Stimulated activated CD8-positive, alpha-beta memory T cell treated with anti-CD3 and anti-CD28 coated beads, Interleukin-4, amount 100 ng/mL, for 24 hours (primary cell): ENCODE results near the gene C10orf90.

ENCODE experiments used
- DNase-seq: peaks from one replicate; pipeline ENCODE4 v3.0.0-alpha.2; 2020; ENCODE audit warnings: low read depth

C10orf90 gene

DNA sequence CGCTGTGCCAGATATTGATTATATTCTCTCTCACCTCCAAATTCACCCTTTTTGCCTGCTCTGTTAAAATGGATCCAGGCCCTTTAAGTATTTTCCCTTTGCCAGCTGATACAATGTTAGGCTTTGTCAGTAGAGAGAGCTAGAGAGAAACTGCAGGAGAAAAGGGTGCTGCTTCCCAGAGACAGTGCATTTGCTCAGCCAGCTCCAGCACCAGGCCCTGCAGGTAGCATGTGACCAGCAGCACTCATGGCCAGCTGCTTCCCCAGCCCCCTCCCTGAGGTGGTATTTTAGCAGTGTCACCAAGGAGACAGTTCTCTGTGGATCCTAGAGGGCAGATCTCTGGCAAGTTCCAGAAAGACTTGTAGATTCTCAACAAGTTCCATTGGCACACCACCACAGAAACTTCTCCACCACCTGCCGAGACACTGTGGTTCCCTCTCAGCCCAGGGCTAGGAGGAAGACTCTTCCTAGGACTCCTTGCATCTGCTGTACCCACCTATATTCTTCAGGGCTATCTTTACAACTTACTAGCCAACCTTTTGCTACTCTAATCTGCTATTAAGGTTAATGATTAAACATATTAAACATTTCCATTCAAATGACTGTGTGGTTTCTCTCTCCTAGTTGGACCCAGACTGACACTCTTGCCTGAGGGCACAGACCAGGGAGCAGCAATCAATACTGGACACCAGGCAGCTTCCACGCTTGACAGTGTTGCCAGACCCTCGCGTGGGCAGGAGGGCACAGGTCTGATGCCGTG, 246.6 kb downstream of the C10orf90 start:
- no peak for DNase-seq

GRCh38 chr10:126422567-126422966, 247.9 kb downstream of the C10orf90 start:
- DNase-seq = no peak

GRCh38 chr10:126421756-126422256, 248.7 kb downstream of the C10orf90 start:
- DNase-seq = no peak

- no peak for DNase-seq
Measured at GRCh38 chr10:126420567-126421300, 249.8 kb downstream of the C10orf90 start.

DNA sequence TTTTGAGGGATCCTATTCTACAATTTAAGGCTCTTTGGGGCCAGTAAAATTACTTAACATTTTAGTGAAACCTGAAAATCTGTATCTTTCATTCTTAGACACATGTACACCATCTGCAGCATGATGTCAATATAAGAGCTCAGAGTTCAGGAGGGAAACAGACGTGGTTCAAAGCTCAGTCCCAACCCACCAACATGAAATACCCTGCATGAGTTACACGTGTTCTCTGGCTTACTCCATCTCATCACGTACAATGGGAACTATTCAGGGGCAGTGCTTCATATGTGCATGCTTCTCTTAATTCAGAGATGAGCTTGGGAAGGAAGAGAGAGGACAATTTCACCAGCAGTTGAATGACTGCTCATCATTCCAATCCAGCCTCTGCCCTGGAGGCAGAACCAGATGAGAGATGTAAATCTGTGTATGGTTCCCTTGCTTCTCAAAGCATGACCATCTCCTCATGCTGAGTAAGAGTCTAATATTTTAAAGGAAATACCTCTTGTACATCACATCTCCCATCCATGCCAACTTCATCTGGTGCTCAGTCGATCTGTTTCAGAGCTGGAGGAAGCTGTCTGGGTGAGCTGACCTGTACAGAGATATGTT, 253.2 kb downstream of the C10orf90 start:
- DNase-seq = no peak

- no peak for DNase-seq
Measured at GRCh38 chr10:126409821-126410220, 260.7 kb downstream of the C10orf90 start.

GRCh38 chr10:126408953-126409641, 261.4 kb downstream of the C10orf90 start:
- DNase-seq = no peak

GRCh38 chr10:126407831-126408230, 262.7 kb downstream of the C10orf90 start:
- no peak for DNase-seq

DNA sequence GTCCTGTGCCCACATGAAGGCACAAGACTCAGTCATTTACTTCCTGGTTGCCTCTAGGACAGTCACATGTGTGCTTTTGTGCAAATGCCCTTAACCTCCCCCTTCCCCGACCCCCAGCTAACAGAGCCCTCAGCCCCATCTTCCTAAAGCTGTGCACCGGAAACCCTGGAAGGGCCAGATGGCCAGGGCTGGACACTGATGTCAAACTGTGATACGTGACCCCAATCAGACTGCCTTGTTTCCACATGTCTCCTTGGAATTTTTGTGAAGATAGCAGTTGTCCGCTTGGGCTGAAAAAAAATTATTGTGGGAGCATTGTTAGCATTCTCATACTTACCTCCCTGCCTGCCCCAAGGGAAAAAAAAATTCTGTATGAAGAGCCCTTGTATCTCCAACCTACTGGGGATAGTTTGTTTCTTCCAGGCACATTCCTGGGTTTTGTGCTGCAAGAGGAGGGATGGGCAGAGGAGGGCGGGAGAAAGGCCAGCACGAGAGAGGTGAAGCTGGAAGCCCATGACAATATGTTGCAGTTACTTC, 265.2 kb downstream of the C10orf90 start:
- DNase-seq = no peak

DNA sequence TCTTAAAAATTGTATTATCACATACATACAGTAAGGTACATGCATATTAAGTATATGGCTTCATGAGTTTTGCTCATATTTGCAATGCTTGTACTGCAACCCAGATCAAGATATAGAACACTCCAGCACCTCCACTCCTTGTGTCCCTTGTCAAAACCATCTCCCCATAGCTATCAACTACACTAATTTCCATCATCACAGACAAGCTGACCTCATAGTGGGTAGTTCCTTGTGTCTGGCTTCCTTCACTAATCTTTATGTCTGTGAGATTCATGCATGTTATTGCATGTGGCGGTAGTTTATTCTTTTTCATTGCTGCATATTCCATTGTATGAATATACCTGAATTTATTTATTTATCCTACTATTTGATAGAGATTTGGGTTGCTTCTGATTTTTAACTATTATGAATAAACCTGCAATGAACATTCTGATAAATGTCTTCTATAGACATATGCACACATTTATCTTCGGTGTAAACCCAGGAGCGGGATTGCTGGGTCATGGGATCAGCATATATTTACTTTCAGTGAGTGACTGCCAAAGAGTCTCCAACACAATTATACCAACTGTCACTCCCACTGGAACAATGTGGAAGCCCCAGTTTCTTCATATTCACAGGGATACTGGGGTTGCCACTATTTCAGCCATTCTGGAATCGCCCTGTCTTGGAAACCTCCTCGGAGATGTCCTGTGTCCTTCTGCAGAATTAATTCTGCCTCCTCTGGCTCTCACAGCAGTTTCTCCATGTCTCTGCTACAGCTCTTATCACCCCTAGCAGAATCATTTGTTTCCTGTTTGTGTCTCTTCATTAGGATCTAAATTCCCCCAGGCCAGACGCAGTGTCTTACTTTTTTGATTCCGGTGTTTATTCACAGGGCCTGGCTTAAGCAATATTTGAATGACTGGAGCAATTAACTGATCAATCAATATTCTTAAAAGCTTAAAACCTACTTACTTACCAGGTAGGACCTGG, 267.5 kb downstream of the C10orf90 start:
- no peak for DNase-seq

DNA sequence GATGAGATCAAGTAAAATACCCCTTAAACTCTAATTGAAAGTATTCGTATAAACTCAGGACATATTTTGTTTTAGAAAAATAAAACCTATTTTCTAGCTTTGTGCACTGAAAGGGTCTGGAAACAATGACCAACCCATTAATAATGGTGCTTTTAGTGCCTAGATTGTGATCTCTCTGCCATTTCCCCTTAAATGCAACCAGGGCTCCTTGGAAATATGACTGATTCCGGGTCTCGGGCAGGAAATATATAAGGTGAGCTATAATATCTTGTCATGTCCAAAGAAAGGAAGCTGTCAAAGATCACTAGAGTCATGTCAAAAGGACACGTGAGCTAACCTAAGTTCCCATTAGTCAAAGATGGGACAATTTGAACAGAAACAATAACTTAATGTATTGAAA, 269.9 kb downstream of the C10orf90 start:
- no peak for DNase-seq

- DNase-seq = no peak
Measured at GRCh38 chr10:126398924-126399323, 271.6 kb downstream of the C10orf90 start.

DNA sequence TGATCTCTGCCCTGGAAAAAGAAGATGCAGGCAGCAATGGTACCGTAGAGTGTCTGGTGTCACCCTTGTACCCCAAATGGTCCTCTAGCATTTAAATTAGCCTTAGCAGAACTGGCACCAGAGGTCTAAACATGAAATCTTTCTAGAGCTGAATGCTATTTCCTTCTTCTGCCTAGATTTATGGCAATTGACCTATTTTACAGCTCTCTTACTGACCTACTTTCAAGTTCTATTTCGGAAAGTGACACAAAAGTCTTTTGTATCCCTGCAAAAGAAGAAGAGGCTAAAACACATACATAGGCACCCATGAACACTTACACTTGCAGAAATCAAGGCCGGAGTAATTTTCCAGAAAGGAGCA, 272.1 kb downstream of the C10orf90 start:
- DNase-seq = no peak

- no peak for DNase-seq
Measured at GRCh38 chr10:126397640-126398382, 272.7 kb downstream of the C10orf90 start.

DNA sequence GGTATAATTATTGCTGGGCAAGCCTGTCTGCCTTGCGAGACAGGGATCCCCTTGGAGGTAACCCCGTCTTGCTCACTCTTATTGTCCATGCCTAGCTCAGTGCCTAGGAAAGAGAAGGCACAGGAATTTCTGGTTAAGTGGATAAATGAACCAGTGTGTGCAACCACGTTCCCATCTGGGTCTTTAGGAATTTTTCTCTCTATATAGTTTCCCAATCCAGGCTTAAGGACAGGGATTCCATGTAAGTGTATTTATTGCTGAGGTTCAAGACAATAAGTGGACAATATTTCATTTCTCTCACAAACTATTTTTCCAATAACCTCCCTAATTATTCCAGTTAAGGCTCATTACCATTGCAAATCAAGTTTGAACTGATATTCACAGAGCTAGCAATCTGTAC, 273.3 kb downstream of the C10orf90 start:
- no peak for DNase-seq

GRCh38 chr10:126394948-126395347, 275.5 kb downstream of the C10orf90 start:
- DNase-seq = no peak

DNA sequence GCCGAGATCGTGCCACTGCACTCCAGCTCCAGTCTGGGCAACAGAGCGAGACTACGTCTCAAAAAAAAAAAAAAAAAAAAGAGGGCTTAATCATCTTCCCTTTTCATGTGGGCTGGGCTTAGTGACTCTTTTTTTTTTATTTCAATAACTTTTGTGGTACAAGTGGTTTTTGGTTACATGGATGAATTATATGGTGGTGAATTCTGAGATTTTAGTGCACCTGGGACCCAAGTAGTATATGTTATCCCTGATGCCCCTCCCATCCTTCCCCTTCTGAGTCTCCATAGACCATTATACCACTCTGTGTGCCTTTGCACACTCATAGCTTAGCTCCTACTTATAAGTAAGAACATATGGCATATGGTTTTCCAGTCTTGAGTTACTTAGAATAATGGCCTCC, 277.4 kb downstream of the C10orf90 start:
- DNase-seq = no peak

DNA sequence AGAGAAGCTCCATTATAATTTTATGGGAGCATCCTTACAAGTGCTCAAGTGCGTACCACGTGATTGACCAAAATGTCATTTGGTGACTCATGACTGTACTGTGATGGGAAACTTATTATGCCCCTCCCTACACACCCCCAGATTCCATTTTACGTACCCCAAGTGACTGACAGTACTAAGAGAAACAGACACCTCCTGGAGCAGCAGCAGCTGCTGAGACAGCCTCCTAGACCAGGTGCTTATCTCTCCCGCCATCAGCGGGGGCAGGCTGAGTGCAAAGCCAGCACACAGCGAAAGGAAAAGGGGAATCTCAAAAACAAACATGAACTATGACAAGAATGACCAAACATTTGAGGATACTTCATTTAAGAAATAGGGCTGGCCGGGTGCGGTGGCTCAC, 278.0 kb downstream of the C10orf90 start:
- DNase-seq = no peak

DNA sequence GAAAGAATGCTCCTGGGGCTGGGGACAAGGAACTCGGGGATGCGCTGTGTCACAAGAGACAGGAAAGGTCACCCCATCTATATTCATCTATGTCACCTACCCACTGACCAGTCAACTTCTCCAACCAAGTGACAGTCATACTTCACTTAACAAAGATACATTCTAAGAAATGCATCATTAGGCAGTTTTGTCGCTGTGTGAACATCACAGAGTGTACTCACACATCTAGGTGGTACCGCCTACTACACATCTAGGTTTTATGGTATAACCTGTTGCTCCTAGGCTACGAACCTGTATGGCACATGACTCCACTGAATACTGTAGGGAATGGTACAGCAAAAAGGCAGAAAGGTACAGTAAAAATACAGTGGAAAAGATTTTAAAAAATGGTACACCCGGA, 278.4 kb downstream of the C10orf90 start:
- DNase-seq = no peak

GRCh38 chr10:126391192-126391885, 279.2 kb downstream of the C10orf90 start:
- DNase-seq = no peak
